Sigmoid colon (tissue), 4 donors: ENCODE measurements around the gene TTC22.

Source experiments
- EP300 ChIP-seq, 4 donors: sonication (generic); formaldehyde crosslinking; IDR thresholded peaks; one replicate each; pipeline ENCODE4 v1.6.1; 2017; ENCODE audit warnings: antibody characterized with exemption in 4 of 4
- POLR2A ChIP-seq, 2 donors: fragments of 450-650 bp; IDR thresholded peaks; one replicate each; pipeline ENCODE4 v1.6.1; 2016; ENCODE audit warnings: antibody characterized with exemption in 2 of 2, mild to moderate bottlenecking in 2 of 2, moderate library complexity in 2 of 2
- TF ChIP-seq, protein P1 (sequence below), 4 experiments: fragments of 450-650 bp in 3 of 4; fragments of 200-600 bp in 1 of 4; IDR thresholded peaks; one replicate each; pipeline ENCODE4 v1.5.1; 2016 to 2019; ENCODE audit warnings: antibody characterized with exemption in 4 of 4, mild to moderate bottlenecking in 3 of 4, moderate library complexity in 2 of 4

DNA sequence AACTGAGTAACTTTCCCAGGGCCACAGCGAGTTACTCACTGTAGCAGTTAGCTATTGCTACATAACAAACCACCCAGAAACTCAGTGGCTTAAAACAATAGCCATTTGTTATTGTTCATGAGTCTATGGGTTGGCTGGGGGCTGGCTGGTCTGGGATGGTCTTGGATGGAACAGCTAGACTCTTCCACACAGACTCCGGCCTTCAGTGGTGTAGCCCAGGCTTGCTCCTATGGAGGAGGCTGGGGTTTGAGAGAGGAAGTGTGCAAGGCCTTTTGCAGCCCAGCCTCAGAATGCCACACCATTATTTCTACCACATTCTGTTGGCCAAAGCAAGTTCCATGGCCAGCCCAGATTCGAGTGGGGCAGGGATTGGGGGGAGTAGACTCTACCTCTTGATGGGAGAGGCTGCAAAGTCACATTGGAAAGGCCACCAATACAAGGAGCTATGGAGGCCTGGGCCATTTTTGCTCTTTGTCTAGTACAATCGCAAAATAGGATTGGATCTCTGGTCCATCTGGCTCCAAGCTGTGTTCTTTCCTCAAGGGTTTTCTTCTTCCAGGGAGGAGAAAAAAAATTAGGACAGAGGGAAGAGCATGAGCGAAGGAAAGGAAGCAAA is 37.5 kb upstream of the TTC22 start:
- TF ChIP-seq, protein P1, sequence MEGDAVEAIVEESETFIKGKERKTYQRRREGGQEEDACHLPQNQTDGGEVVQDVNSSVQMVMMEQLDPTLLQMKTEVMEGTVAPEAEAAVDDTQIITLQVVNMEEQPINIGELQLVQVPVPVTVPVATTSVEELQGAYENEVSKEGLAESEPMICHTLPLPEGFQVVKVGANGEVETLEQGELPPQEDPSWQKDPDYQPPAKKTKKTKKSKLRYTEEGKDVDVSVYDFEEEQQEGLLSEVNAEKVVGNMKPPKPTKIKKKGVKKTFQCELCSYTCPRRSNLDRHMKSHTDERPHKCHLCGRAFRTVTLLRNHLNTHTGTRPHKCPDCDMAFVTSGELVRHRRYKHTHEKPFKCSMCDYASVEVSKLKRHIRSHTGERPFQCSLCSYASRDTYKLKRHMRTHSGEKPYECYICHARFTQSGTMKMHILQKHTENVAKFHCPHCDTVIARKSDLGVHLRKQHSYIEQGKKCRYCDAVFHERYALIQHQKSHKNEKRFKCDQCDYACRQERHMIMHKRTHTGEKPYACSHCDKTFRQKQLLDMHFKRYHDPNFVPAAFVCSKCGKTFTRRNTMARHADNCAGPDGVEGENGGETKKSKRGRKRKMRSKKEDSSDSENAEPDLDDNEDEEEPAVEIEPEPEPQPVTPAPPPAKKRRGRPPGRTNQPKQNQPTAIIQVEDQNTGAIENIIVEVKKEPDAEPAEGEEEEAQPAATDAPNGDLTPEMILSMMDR (IDR thresholded peaks at IDR 0.05), result no peak
- TF ChIP-seq POLR2A (IDR thresholded peaks at IDR 0.05), result no peak
- TF ChIP-seq EP300 (IDR thresholded peaks at IDR 0.05), result no peak
